WTC11 (cell line): ENCODE data around the gene ADGRV1.

ENCODE experiments used
- CTCF ChIP-seq: fragments of 200-600 bp; IDR thresholded peaks from 2 replicates; pipeline ENCODE4 v1.8.0; 2022; ENCODE audit warnings: antibody characterized with exemption
- FOXJ3 ChIP-seq: sonication (generic); formaldehyde crosslinking; IDR thresholded peaks from 2 replicates; pipeline ENCODE4 v1.9.0; 2021; ENCODE audit warnings: missing genetic modification reagents, mild to moderate bottlenecking, borderline replicate concordance
- MLX ChIP-seq: sonication (generic); formaldehyde crosslinking; IDR thresholded peaks from 2 replicates; pipeline ENCODE4 v1.8.1; 2023; ENCODE audit warnings: mild to moderate bottlenecking, missing genetic modification reagents, moderate library complexity
- PRDM15 ChIP-seq: sonication (generic); formaldehyde crosslinking; IDR thresholded peaks from 2 replicates; pipeline ENCODE4 v1.8.0; 2022; ENCODE audit warnings: missing genetic modification reagents
- PREB ChIP-seq: sonication (generic); formaldehyde crosslinking; IDR thresholded peaks from 2 replicates; pipeline ENCODE4 v1.8.1; 2022; ENCODE audit warnings: mild to moderate bottlenecking, missing genetic modification reagents, moderate library complexity, borderline replicate concordance
- PRRX2 ChIP-seq: fragments of 250-450 bp; sonication (Bioruptor Pico); IDR thresholded peaks from 2 replicates; pipeline ENCODE4 v1.8.0; 2021; ENCODE audit warnings: mild to moderate bottlenecking
- ZNF317 ChIP-seq: sonication (generic); formaldehyde crosslinking; IDR thresholded peaks from 2 replicates; pipeline ENCODE4 v1.8.1; 2023; ENCODE audit warnings: low read depth, mild to moderate bottlenecking, moderate library complexity, missing genetic modification reagents, borderline replicate concordance

GRCh38 chr5:90875456-90875855 is 316.9 kb downstream of the ADGRV1 start:
- TF ChIP-seq CTCF (no peak), PRRX2 (CRISPR knock-in tag) (no peak), FOXJ3 (no peak), PRDM15 (CRISPR knock-in tag) (no peak), MLX (CRISPR knock-in tag) (no peak), ZNF317 (CRISPR knock-in tag) (no peak), PREB (no peak)
